Pancreas (tissue), 10 donors: ENCODE measurements around the gene NCMAP. TPM values are rescaled to one million over a fixed set of nuclear protein-coding genes. Genes with fewer than 3 reads are reported as not detected.

Experiments
- ATAC-seq, 4 donors: fragments of 200-7000 bp; cut with Tn5 transposase; one replicate each; pipeline versions ENCODE4 v1.8.0 to v1.9.1; 2020; ENCODE audit warnings: mild to moderate bottlenecking in 4 of 4, moderate library complexity in 4 of 4
- DNase-seq, 6 donors: peaks; one replicate each; pipeline ENCODE4 v3.0.0-alpha.2; 2020
- FAIRE-seq: peaks from 2 replicates; lab custom pipeline; 2012; peaks lifted over from hg19 to GRCh38; lab: Jason Lieb, UNC
- H3K27ac ChIP-seq, 4 donors: fragments of 200-600 bp; sonication (generic); 1 replicate in 3 of 4; 2 replicates in 1 of 4; pipeline versions ENCODE4 v1.5.0 to v1.8.0; 2020
- H3K27me3 ChIP-seq, 4 donors: fragments of 200-600 bp; one replicate each; pipeline ENCODE4 v1.8.0; 2021
- H3K36me3 ChIP-seq, 3 donors: fragments of 200-600 bp; sonication (generic) in 1 of 3; one replicate each; pipeline versions ENCODE4 v1.5.0 to v1.8.0; 2020 to 2021
- H3K4me1 ChIP-seq, 3 donors: fragments of 200-600 bp; one replicate each; pipeline ENCODE4 v1.8.0; 2021
- H3K4me3 ChIP-seq, 4 donors: fragments of 200-600 bp; sonication (generic) in 2 of 4; one replicate each; pipeline versions ENCODE4 v1.5.0 to v1.8.0; 2020 to 2021
- H3K9me3 ChIP-seq, 4 donors: fragments of 200-600 bp; one replicate each; pipeline ENCODE4 v1.8.0; 2021
- CTCF ChIP-seq, 4 donors: fragments of 200-600 bp; sonication (generic) in 3 of 4; IDR thresholded peaks; one replicate each; pipeline versions ENCODE4 v1.5.0 to v1.8.0; 2021; ENCODE audit warnings: antibody characterized with exemption in 4 of 4
- WGBS, 2 donors: extraction: QIAGEN DNeasy Blood & Tissue Kit; methylation state at CpG; one replicate each; pipeline ENCODE4 v1.1.7; 2013; 5-methylcytosine and 5-hydroxymethylcytosine counted together
- intact Hi-C, 3 donors: fragments of 100-400 bp; cut with DNase I; formaldehyde crosslinking; loops; one replicate each; pipeline versions ENCODE4 v1.11.1 to v1.14.2; 2022
- polyA plus RNA-seq, 2 donors: library from polyadenylated mRNA; stranded (reverse); fragments of 200-250 nt; gene quantifications; one replicate each; pipeline ENCODE4 v1.2.3, GENCODE V29; 2013
- total RNA-seq, 6 donors: library from RNA; stranded (reverse); fragmentation: NEBNext Ultra II Directional in 4 of 6; extraction: Animal tissue kit (Norgen Biotek cat#: 25700) in 4 of 6; gene quantifications; one replicate each; pipeline versions ENCODE4 v1.2.1 to v1.2.4, GENCODE V29; 2021 to 2023
- donor health status: healthy with polysubstance abuse.
- donor health status: DM: no; HTN: no; CAD: no; lungs with moderate emphysema.
- donor health status: DM: no; HTN: no; CAD: no.
- donor health status: control.
- donor health status: control.
- donor health status: Bipolar disorder and iron deficiency.
- donor health status: DM: yes; HTN: yes; CAD: no.
- donor health status: DM: no; HTN: no; CAD: no.
- donor health status: DM: no; HTN: no; CAD: no.
- donor health status: DM: yes; HTN: yes; CAD: no.

Gene NCMAP
- total and polyA plus RNA-seq, 8 donors, result 6.3 to 24.7 (median 9.6) TPM

GRCh38 chr1:24588573-24588972, 32.7 kb downstream of the NCMAP start:
- no peak overlapping the region for H3K27ac ChIP-seq
- H3K4me1 ChIP-seq, result peaks cover 0 to 6% (median 5%) of the 10 kb centered on the region in 3 donors
- intact Hi-C loops, result no loop called here
- no peak for TF ChIP-seq CTCF (IDR thresholded peaks at IDR 0.05)
- FAIRE-seq, result no peak
- DNase-seq, result no peak
- H3K27me3 ChIP-seq, result no peaks in the 10 kb centered on the region
- H3K36me3 ChIP-seq, result no peaks in the 10 kb centered on the region
- no peak for ATAC-seq
- no peak overlapping the region for H3K4me3 ChIP-seq
- H3K9me3 ChIP-seq, result no peaks in the 10 kb centered on the region
- WGBS, 2 donors, result 65 to 79% methylated on average over 5 of the region's 5 CpGs

- H3K4me1 ChIP-seq, result peaks cover 0 to 6% (median 4%) of the 10 kb centered on the region in 3 donors
- no peaks in the 10 kb centered on the region for H3K36me3 ChIP-seq
- FAIRE-seq, result no peak
- no peak for ATAC-seq
- intact Hi-C loops, result no loop called here
- no peak for DNase-seq
- no peaks in the 10 kb centered on the region for H3K27me3 ChIP-seq
- H3K4me3 ChIP-seq, result no peak overlapping the region
- H3K9me3 ChIP-seq, result no peaks in the 10 kb centered on the region
- 65 to 68% methylated on average over 3 of the region's 3 CpGs for WGBS, 2 donors
- no peak overlapping the region for H3K27ac ChIP-seq
- TF ChIP-seq CTCF (IDR thresholded peaks at IDR 0.05), result no peak
These were observed 33.3 kb downstream of the NCMAP start for GRCh38 chr1:24589200-24589599.

- H3K27me3 ChIP-seq, result no peaks in the 10 kb centered on the region
- intact Hi-C loops, result no loop called here
- H3K4me3 ChIP-seq, result no peak overlapping the region
- FAIRE-seq (no peak), ATAC-seq (no peak), DNase-seq (no peak)
- H3K9me3 ChIP-seq, result no peaks in the 10 kb centered on the region
- no peak for TF ChIP-seq CTCF (IDR thresholded peaks at IDR 0.05)
- 50 to 72% methylated on average over 3 of the region's 3 CpGs for WGBS, 2 donors
- peaks cover 0 to 4% (median 0%) of the 10 kb centered on the region in 3 donors for H3K4me1 ChIP-seq
- H3K27ac ChIP-seq, result no peak overlapping the region
- H3K36me3 ChIP-seq, result peaks cover 0 to 4% (median 0%) of the 10 kb centered on the region in 3 donors
These were observed 35.9 kb downstream of the NCMAP start for GRCh38 chr1:24591781-24592180.

- H3K27ac ChIP-seq, result no peak overlapping the region
- H3K36me3 ChIP-seq, result peaks cover 0 to 4% (median 0%) of the 10 kb centered on the region in 3 donors
- FAIRE-seq (no peak), DNase-seq (no peak), ATAC-seq (peak in 3 of 4 donors; percentile 57 to 77 (median 75))
- H3K9me3 ChIP-seq, result no peaks in the 10 kb centered on the region
- H3K4me1 ChIP-seq, result no peaks in the 10 kb centered on the region
- TF ChIP-seq CTCF (IDR thresholded peaks at IDR 0.05), result no peak
- no peaks in the 10 kb centered on the region for H3K27me3 ChIP-seq
- intact Hi-C loops, result no loop called here
- WGBS, 2 donors, result 39 to 42% methylated on average over 3 of the region's 3 CpGs
- H3K4me3 ChIP-seq, result no peak overlapping the region
These were observed 38.4 kb downstream of the NCMAP start for GRCh38 chr1:24594328-24594598.

- no peak for DNase-seq
- peaks cover 0 to 4% (median 0%) of the 10 kb centered on the region in 3 donors for H3K36me3 ChIP-seq
- ATAC-seq, result no peak
- no peak overlapping the region for H3K27ac ChIP-seq
- no peak for FAIRE-seq
- H3K27me3 ChIP-seq, result no peaks in the 10 kb centered on the region
- no peaks in the 10 kb centered on the region for H3K4me1 ChIP-seq
- 88 to 89% methylated on average over 9 of the region's 9 CpGs for WGBS, 2 donors
- H3K4me3 ChIP-seq, result no peak overlapping the region
- TF ChIP-seq CTCF (IDR thresholded peaks at IDR 0.05), result no peak
- H3K9me3 ChIP-seq, result no peaks in the 10 kb centered on the region
- intact Hi-C loops, result no loop called here
These were observed 40.6 kb downstream of the NCMAP start for GRCh38 chr1:24596401-24596880.
